ENCODE measurements around the gene MYH7.

MYH7 gene

DNA sequence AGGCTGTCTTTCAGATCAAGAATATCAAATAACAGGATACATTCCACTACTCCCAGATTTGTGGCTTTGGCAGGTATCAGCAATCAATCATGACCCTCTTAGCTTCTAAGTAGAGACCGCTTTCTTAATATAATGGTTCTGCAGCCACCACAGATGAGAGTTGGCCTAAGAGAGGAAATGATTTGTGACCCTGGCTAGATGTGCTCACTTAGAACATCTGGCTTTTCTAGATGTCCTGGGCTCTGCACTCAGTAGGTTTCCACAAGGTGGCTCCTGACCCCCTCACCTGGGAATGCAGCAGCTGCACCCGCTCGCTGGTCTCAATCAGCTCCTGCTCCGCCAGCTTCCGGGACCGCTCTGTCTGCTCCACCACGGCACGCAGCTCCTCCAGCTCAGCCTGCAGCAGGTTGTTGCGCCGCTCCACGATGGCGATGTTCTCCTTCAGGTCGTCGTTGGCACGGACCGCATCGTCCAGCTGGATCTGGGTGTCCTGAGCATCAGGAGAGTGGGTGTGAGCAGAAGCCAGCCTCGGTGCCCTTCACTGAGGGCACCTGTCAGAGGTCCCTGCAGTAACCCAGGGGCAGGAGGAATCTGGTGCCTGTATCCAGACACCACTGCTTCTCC is 49.7 kb downstream of the MYH7 start:
- no peak for DNase-seq

DNA sequence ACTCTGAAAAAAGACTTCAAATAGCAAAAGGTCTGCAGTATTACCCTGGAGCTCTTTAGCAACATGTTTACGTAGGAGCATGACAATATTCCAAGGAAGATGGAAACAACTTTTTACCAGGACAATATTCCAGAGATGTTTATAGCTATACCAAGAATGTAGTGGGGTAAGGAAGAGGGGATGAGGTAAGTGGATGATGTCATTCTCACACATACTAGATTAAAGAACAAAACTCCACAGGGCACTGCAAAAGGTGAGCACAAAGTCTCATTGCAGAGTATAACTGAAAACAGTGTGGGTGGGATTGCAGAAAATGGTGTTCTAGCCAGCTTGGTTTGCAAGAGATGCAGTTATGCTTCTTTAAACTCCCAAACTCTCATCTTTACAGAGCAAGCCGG is 50.2 kb downstream of the MYH7 start:
- no peak for DNase-seq

DNA sequence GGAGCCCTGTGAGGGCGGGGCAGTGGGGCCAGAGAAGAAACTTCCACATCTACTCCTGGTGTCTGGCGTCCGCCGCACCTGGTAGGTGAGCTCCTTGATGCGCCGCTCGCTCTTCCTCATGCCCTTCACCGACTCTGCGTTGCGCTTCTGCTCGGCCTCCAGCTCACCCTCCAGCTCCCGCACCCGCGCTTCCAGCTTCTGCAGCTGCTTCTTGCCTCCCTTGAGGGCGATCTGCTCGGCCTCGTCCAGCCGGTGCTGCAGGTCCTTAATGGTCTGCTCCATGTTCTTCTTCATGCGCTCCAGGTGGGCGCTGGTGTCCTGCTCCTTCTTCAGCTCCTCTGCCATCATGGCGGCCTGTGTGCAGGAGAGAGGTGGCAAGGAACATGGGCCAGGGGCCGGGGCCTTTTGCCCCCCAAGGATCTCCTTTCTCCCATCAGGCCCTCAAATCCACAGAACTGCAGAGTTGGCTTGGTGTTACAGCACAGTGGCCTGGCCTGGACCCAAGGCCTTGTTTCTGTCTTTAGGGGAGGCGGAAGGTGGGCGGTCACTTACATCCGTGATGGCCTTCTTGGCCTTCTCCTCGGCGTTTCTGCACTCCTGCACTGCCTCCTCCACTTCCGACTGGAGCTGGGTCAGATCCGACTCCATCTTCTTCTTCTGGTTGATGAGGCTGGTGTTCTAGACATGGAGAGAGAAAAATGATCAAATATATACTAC is 50.9 kb downstream of the MYH7 start:
- DNase-seq, result no peak

GRCh38 chr14:23382731-23383440 is 52.6 kb downstream of the MYH7 start:
- DNase-seq, result no peak

GRCh38 chr14:23382276-23382675 is 53.2 kb downstream of the MYH7 start:
- no peak for DNase-seq

DNA sequence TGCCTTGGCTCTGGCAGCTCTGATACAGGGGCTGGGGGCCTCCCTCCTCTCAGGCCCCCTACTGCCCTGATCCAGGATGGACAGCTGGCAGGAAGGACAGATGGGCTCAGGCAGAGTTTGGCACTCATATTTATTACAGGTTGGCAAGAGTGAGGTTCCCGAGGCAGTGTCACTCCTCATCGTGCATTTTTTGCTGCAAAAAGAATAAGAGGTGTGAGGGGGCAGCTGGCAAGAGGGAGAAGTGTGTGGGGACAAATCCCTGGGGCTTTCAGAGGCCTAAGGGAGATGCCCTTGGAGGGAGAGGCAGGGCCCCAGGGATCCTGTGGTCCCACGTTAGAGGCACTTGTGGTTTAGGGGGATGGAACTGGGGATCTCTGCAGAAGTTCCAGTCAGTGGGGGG is 53.6 kb downstream of the MYH7 start:
- no peak for DNase-seq

- DNase-seq, result no peak
Measured at GRCh38 chr14:23380976-23381375, 54.5 kb downstream of the MYH7 start.

DNA sequence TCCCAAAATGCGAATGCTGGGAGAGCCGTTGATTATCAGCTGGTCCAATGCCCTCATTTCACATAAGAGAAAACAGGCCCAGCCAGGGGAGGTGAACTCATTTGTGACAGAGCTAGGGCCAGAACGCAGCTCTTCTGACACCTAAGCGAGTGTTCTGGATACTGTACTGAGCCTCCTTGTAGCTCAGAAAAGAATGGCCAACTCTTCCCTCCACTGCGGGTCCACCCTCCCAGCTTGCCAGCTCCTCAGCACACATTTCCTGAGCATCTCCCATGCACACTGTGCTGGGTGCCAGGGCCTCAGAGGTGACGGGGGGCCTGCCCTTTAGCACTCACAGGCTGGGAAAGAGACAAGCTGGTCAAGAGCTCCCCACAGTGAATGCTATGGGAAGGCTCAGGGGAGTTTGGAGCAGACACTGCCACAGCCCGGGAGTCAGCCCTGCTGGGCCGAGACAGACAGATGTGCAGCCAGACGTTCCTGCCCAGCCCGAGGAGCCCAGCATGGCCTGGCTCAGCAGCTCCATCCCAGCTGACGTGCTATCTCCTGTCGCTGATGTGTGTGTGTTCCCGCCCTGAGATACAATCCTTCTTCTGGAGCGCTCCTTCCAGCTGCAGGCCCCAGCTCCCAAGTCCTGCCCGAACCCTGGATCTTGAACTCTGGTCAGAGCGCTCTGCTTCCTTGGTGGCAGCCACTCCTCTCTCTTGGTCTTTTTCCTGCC is 55.1 kb downstream of the MYH7 start:
- DNase-seq, result no peak

DNA sequence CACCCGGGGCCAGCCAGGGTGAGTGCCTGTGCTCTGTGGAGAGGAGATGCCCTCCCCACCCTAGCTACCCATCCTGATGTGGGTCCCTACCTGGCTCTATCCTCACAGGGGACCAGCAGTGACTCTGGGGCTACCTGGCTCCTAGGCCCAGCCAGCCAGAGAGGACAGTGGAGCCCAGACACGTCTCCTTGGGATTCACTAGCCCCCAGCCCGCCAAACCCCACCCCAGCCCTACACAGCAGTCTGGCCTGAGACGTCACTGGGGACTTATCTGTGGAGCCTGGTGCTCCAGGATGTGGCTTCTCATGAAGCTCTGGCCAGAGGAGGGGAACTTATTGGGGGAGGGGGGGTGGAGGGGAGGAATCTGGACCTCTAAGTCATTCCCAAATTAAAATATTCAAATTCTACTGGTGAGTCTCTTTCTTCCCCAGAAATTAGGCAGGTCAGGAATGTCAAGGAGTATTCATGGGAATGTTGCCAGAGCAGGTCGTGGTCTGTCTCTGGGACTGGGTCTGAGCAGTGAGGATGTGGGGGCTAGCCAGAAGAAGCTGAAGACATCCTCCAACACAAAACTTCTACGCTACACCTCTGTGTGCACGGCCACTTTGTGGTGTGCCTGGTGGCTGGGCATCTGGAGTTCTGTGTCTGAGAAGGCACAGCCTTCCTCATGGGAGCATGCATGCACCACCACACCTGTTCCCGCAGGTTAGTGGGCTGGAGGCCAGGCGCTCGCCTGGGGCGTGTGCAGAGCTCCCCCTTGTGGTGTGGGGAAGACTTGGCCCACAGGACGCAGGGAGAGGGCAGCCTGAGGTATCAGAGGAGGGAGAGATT is 55.9 kb downstream of the MYH7 start:
- no peak for DNase-seq

- no peak for DNase-seq
Measured at GRCh38 chr14:23378612-23379220, 56.7 kb downstream of the MYH7 start.

GRCh38 chr14:23377573-23378563 is 57.6 kb downstream of the MYH7 start:
- peak; percentile 12 for DNase-seq

GRCh38 chr14:23377198-23377550 is 58.3 kb downstream of the MYH7 start:
- no peak for DNase-seq

- no peak for DNase-seq
Measured at GRCh38 chr14:23376482-23377197, 58.8 kb downstream of the MYH7 start, which contains the start of gene CMTM5. CMTM5 (plus strand) TSS chr14:23377046; CDS start chr14:23377252, 206 bp downstream.

DNA sequence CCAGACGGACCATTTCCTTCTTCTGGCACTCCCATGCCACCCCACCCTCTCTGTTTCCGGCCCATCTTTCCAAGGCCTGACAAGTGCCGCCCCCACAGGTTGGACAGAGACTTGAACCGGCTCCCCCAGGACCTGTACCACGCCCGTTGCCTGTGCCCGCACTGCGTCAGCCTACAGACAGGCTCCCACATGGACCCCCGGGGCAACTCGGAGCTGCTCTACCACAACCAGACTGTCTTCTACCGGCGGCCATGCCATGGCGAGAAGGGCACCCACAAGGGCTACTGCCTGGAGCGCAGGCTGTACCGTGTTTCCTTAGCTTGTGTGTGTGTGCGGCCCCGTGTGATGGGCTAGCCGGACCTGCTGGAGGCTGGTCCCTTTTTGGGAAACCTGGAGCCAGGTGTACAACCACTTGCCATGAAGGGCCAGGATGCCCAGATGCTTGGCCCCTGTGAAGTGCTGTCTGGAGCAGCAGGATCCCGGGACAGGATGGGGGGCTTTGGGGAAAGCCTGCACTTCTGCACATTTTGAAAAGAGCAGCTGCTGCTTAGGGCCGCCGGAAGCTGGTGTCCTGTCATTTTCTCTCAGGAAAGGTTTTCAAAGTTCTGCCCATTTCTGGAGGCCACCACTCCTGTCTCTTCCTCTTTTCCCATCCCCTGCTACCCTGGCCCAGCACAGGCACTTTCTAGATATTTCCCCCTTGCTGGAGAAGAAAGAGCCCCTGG is 59.8 kb downstream of the MYH7 start:
- no peak for DNase-seq

GRCh38 chr14:23373041-23373440 is 62.4 kb downstream of the MYH7 start:
- no peak for DNase-seq

DNA sequence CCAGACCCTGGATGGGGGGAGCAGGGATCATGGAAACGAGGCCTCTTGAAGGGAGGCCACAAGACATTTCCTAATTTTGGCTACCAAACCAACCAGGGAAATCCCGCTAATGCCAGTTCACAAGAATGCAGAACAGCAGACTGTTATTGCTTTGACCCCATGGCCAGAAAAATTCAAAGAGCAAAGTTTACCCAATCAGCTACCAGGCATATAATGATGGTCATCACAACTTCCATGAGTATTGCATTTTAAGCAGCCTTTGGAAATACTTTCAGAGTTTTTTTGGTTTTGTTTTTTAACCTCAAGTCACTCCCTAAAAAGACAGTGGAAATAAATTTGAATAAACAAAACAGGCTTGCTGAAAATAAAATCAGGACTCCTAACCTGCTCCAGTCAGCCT is 63.0 kb downstream of the MYH7 start, which contains the start of gene IL25:
TSS of gene IL25 (plus strand) at position 301 of the 400 bp plus-strand sequence.
- DNase-seq, result no peak

- DNase-seq, result no peak
Measured at GRCh38 chr14:23371865-23372264, 63.6 kb downstream of the MYH7 start.

- DNase-seq, result no peak
Measured at GRCh38 chr14:23370221-23370620, 65.2 kb downstream of the MYH7 start.

GRCh38 chr14:23366426-23366921 is 69.0 kb downstream of the MYH7 start:
- DNase-seq, result no peak

Measured in GDM1 (cell line).